Measurements from ENCODE around the gene ERC2.

- TF ChIP-seq POLR2AphosphoS5 (IDR thresholded peaks at IDR 0.05; ENCODE audit: low read depth, low read length) (no peak), POLR2A (IDR thresholded peaks at IDR 0.05; ENCODE audit: low read depth, low read length) (no peak)
These were observed 849.0 kb downstream of the ERC2 start for GRCh38 chr3:55619046-55619808.
